WTC11 (cell line): ENCODE results near the gene CFAP99. TPM values are rescaled to one million over a fixed set of nuclear protein-coding genes. Genes with fewer than 3 reads are reported as not detected.

Experiments used
- ATAC-seq: fragments of 200-7000 bp; cut with Tn5 transposase; 2 replicates; pipeline ENCODE4 v1.10.0; 2021; ENCODE audit warnings: mild to moderate bottlenecking, moderate library complexity
- CTCF ChIA-PET: fragments of 300-600 bp; sonication (Branson Sonifier 250); formaldehyde crosslinking; loops from one replicate; lab custom pipeline; 2021; ENCODE audit warnings: antibody characterized with exemption; lab: Charles Lee
- POLR2A ChIA-PET: fragments of 350-600 bp; sonication (Branson Sonifier 250); formaldehyde crosslinking; loops from one replicate; lab custom pipeline; 2021; ENCODE audit warnings: antibody characterized with exemption; lab: Charles Lee
- DNase-seq: peaks from one replicate; pipeline ENCODE4 v3.0.0; 2021; ENCODE audit warnings: low spot score
- H3K27ac Mint-ChIP-seq: 2 replicates; pipeline ENCODE4 v1.8.0; 2021; ENCODE audit warnings: mixed read lengths
- H3K27me3 Mint-ChIP-seq: 2 replicates; pipeline ENCODE4 v1.8.0; 2021; ENCODE audit warnings: low read depth, mild to moderate bottlenecking, moderate library complexity, mixed read lengths
- H3K36me3 Mint-ChIP-seq: 2 replicates; pipeline ENCODE4 v1.8.0; 2021; ENCODE audit warnings: mixed read lengths
- H3K4me1 Mint-ChIP-seq: 2 replicates; pipeline ENCODE4 v1.8.0; 2022; ENCODE audit warnings: mixed read lengths
- H3K4me3 Mint-ChIP-seq: 2 replicates; pipeline ENCODE4 v1.8.0; 2021; ENCODE audit warnings: mild to moderate bottlenecking, moderate library complexity, mixed read lengths
- H3K9me3 Mint-ChIP-seq: 2 replicates; pipeline ENCODE4 v1.8.0; 2021; ENCODE audit warnings: mixed read lengths
- EMX1 ChIP-seq: fragments of 250-450 bp; sonication (Bioruptor Pico); IDR thresholded peaks from 2 replicates; pipeline ENCODE4 v1.8.0; 2021; ENCODE audit warnings: mild to moderate bottlenecking
- FOXK1 ChIP-seq: sonication (generic); formaldehyde crosslinking; IDR thresholded peaks from 2 replicates; pipeline ENCODE4 v1.8.0; 2022; ENCODE audit warnings: mild to moderate bottlenecking, moderate library complexity, missing genetic modification reagents
- FOXP1 ChIP-seq: sonication (generic); formaldehyde crosslinking; IDR thresholded peaks from 2 replicates; pipeline ENCODE4 v1.8.0; 2022; ENCODE audit warnings: missing genetic modification reagents, mild to moderate bottlenecking, moderate library complexity, borderline replicate concordance
- GABPB1 ChIP-seq: sonication (generic); formaldehyde crosslinking; IDR thresholded peaks from 2 replicates; pipeline ENCODE4 v1.8.1; 2023; ENCODE audit warnings: mild to moderate bottlenecking, missing genetic modification reagents
- IRF2 ChIP-seq: sonication (generic); formaldehyde crosslinking; IDR thresholded peaks from 2 replicates; pipeline ENCODE4 v1.8.0; 2022; ENCODE audit warnings: low read depth, missing genetic modification reagents, borderline replicate concordance
- NR1H2 ChIP-seq: sonication (generic); formaldehyde crosslinking; IDR thresholded peaks from 2 replicates; pipeline ENCODE4 v1.9.0; 2021; ENCODE audit warnings: mild to moderate bottlenecking, moderate library complexity, missing genetic modification reagents
- PRRX2 ChIP-seq: fragments of 250-450 bp; sonication (Bioruptor Pico); IDR thresholded peaks from 2 replicates; pipeline ENCODE4 v1.8.0; 2021; ENCODE audit warnings: mild to moderate bottlenecking
- SMAD4 ChIP-seq: sonication (generic); formaldehyde crosslinking; IDR thresholded peaks from 2 replicates; pipeline ENCODE4 v1.8.0; 2022; ENCODE audit warnings: mild to moderate bottlenecking, missing genetic modification reagents
- TCF7 ChIP-seq: sonication (generic); formaldehyde crosslinking; IDR thresholded peaks from 2 replicates; pipeline ENCODE4 v1.8.0; 2022; ENCODE audit warnings: mild to moderate bottlenecking, low read depth, missing genetic modification reagents, moderate library complexity
- TEAD1 ChIP-seq: sonication (generic); formaldehyde crosslinking; IDR thresholded peaks from 2 replicates; pipeline ENCODE4 v1.8.0; 2022; ENCODE audit warnings: mild to moderate bottlenecking, missing genetic modification reagents
- ZNF232 ChIP-seq: sonication (generic); formaldehyde crosslinking; IDR thresholded peaks from 2 replicates; pipeline ENCODE4 v1.8.0; 2022; ENCODE audit warnings: mild to moderate bottlenecking, missing genetic modification reagents
- ZNF423 ChIP-seq: fragments of 250-450 bp; sonication (Bioruptor Pico); IDR thresholded peaks from 2 replicates; pipeline ENCODE4 v2.1.2; 2022; ENCODE audit warnings: mild to moderate bottlenecking, moderate library complexity
- total RNA-seq: library from RNA; stranded (reverse); gene quantifications from 3 replicates; pipeline ENCODE4 v1.2.3, GENCODE V29; 2021
- TF ChIP-seq, protein P1 (sequence below): fragments of 250-450 bp; sonication (Bioruptor Pico); IDR thresholded peaks from 2 replicates; pipeline ENCODE4 v1.9.0; 2021; ENCODE audit warnings: moderate library complexity, mild to moderate bottlenecking, inconsistent platforms, borderline replicate concordance
- TF ChIP-seq, protein P2 (sequence below): sonication (generic); formaldehyde crosslinking; IDR thresholded peaks from 2 replicates; pipeline ENCODE4 v1.8.0; 2022; ENCODE audit warnings: mild to moderate bottlenecking, missing genetic modification reagents
- TF ChIP-seq, protein P3 (sequence below): sonication (generic); formaldehyde crosslinking; IDR thresholded peaks from 2 replicates; pipeline ENCODE4 v1.8.1; 2022; ENCODE audit warnings: missing genetic modification reagents, borderline replicate concordance
- TF ChIP-seq, protein P4 (sequence below): sonication (generic); formaldehyde crosslinking; IDR thresholded peaks from 2 replicates; pipeline ENCODE4 v1.8.1; 2023; ENCODE audit warnings: mild to moderate bottlenecking, missing genetic modification reagents, borderline replicate concordance
- TF ChIP-seq, protein P5 (sequence below): fragments of 250-450 bp; sonication (Bioruptor Pico); IDR thresholded peaks from 2 replicates; pipeline ENCODE4 v1.9.0; 2021; ENCODE audit warnings: mild to moderate bottlenecking
- TF ChIP-seq, protein P6 (sequence below): sonication (generic); formaldehyde crosslinking; IDR thresholded peaks from 2 replicates; pipeline ENCODE4 v1.8.1; 2023; ENCODE audit warnings: mild to moderate bottlenecking, missing genetic modification reagents, moderate library complexity
- TF ChIP-seq, protein P7 (sequence below): sonication (generic); formaldehyde crosslinking; IDR thresholded peaks from 2 replicates; pipeline ENCODE4 v1.8.0; 2022; ENCODE audit warnings: mild to moderate bottlenecking, missing genetic modification reagents

CFAP99 gene
- total RNA-seq, 1 experiment from 2014 or later = not detected

DNA sequence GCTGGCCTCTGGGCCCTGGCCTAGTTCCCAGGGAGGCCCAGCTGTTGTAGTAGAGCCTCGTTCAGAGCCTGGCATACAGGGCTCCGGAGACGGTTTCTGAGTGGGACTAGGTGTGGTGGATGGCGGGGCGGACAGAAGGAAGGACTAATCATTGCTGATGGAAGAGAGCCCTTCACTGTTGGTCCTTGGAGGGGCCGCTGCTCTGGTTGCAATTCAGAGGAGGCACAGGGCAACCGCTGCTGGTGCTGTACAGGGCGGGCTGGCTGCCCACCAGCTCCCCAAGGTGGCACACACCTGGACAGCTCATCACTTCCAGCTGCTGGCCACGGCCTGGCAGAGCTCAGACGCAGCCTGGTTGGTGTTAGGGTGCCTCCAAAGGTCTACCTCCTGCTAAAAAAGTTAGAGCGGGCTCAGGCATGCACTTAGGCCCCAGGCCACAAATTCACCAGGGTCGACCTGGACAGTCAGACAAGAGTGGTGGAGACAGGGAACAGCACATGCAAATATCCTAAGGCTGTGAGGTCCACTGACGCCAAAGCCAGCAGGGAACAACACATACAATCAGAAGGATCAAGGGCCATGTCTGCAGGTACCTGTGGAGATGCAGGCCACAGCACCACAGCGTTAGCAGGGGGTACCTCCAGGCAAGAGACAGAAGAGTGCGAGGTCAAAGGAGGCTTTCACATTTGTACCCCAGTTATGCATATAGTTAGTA lies 42.6 kb downstream of the CFAP99 start:
- H3K36me3 Mint-ChIP-seq = no peaks in the 10 kb centered on the region
- no peaks in the 10 kb centered on the region for H3K9me3 Mint-ChIP-seq
- H3K4me1 Mint-ChIP-seq = peaks cover 18% of the 10 kb centered on the region
- ChIA-PET POLR2A (no interaction called here), CTCF (interaction anchor here (0.9 to 2.6 kb wide), 4 partner anchors 20 to 241 kb away, joined by 3 to 15 read pairs (median 4); no protein-coding TSS in a partner anchor)
- peaks cover 37% of the 10 kb centered on the region for H3K27me3 Mint-ChIP-seq
- no peak for TF ChIP-seq ZNF423
- TF ChIP-seq, protein P1, sequence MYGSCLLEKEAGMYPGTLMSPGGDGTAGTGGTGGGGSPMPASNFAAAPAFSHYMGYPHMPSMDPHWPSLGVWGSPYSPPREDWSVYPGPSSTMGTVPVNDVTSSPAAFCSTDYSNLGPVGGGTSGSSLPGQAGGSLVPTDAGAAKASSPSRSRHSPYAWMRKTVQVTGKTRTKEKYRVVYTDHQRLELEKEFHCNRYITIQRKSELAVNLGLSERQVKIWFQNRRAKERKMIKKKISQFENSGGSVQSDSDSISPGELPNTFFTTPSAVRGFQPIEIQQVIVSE = no peak
- TF ChIP-seq FOXK1 (CRISPR knock-in tag) = no peak
- no peak for TF ChIP-seq PRRX2 (CRISPR knock-in tag)
- TF ChIP-seq, protein P2, sequence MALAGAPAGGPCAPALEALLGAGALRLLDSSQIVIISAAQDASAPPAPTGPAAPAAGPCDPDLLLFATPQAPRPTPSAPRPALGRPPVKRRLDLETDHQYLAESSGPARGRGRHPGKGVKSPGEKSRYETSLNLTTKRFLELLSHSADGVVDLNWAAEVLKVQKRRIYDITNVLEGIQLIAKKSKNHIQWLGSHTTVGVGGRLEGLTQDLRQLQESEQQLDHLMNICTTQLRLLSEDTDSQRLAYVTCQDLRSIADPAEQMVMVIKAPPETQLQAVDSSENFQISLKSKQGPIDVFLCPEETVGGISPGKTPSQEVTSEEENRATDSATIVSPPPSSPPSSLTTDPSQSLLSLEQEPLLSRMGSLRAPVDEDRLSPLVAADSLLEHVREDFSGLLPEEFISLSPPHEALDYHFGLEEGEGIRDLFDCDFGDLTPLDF = no peak
- TF ChIP-seq, protein P3, sequence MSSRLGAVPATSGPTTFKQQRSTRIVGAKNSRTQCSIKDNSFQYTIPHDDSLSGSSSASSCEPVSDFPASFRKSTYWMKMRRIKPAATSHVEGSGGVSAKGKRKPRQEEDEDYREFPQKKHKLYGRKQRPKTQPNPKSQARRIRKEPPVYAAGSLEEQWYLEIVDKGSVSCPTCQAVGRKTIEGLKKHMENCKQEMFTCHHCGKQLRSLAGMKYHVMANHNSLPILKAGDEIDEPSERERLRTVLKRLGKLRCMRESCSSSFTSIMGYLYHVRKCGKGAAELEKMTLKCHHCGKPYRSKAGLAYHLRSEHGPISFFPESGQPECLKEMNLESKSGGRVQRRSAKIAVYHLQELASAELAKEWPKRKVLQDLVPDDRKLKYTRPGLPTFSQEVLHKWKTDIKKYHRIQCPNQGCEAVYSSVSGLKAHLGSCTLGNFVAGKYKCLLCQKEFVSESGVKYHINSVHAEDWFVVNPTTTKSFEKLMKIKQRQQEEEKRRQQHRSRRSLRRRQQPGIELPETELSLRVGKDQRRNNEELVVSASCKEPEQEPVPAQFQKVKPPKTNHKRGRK = no peak
- no peak for TF ChIP-seq NR1H2 (CRISPR knock-in tag)
- H3K27ac Mint-ChIP-seq = no peak overlapping the region
- no peak for ATAC-seq
- no peak for DNase-seq
- H3K4me3 Mint-ChIP-seq = peak overlapping the region; percentile 75

DNA sequence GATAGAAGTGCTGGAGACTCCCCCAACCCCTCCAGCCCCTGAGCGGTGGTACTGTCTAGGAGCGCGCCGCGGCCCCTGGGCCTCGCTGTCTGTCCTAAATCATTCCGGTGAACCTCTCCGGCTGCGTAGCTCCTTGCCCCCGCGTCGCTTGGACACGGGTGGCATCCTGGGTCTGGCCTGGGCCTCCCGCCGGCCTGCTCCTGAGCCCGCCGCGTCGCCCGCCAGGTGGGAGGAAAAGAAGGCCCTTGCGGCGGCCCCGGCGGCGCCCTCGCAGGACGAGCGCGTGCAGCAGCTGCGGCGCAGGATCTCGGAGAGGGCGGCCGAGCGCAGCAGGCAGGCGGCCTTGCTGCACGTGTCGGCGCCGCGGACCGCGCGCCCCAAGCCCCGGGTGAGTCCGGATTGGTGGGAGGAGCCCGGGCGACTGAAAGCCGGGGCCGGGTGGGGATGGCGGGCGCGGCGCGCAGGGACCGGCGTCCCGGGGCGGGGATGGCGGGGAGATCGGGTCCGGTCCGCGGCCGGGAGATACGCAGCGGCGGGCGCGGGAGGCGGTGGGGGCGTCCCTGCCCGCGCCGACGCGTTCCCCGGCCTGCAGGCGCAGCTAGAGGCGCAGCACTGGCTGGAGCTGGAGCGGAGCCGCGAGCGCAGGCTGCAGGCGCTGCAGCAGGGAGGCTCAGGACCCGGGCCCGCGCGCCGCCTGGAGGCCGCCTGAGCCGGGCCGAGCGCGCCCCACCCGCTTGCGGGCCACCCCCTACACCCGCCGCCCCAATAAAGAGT lies 43.6 kb downstream of the CFAP99 start:
- peak; percentile 83 for ATAC-seq
- CTCF ChIA-PET = interaction anchor here (0.5 to 2.6 kb wide), 13 partner anchors 21 to 551 kb away, joined by 3 to 15 read pairs (median 3); partner anchors contain the start of genes CFAP99 and ZFYVE28
- DNase-seq = peak; percentile 72
- Mint-ChIP-seq H3K36me3 (no peaks in the 10 kb centered on the region), H3K27me3 (peaks cover 37% of the 10 kb centered on the region), H3K4me3 (peak overlapping the region; percentile 75), H3K9me3 (no peaks in the 10 kb centered on the region), H3K4me1 (peaks cover 18% of the 10 kb centered on the region), H3K27ac (no peak overlapping the region)
- POLR2A ChIA-PET = no interaction called here
- TF ChIP-seq TEAD1 = peak; percentile 62; the same call in 1 of the 2 replicates
- TF ChIP-seq, protein P2 = 0 out of 2 replicates have a peak, but pooled peaks have one; percentile 26
- peak; percentile 93 for TF ChIP-seq FOXP1 (CRISPR knock-in tag)
- TF ChIP-seq ZNF232 (CRISPR knock-in tag) = 0 out of 2 replicates have a peak, but pooled peaks have one; percentile 58
- TF ChIP-seq, protein P4, sequence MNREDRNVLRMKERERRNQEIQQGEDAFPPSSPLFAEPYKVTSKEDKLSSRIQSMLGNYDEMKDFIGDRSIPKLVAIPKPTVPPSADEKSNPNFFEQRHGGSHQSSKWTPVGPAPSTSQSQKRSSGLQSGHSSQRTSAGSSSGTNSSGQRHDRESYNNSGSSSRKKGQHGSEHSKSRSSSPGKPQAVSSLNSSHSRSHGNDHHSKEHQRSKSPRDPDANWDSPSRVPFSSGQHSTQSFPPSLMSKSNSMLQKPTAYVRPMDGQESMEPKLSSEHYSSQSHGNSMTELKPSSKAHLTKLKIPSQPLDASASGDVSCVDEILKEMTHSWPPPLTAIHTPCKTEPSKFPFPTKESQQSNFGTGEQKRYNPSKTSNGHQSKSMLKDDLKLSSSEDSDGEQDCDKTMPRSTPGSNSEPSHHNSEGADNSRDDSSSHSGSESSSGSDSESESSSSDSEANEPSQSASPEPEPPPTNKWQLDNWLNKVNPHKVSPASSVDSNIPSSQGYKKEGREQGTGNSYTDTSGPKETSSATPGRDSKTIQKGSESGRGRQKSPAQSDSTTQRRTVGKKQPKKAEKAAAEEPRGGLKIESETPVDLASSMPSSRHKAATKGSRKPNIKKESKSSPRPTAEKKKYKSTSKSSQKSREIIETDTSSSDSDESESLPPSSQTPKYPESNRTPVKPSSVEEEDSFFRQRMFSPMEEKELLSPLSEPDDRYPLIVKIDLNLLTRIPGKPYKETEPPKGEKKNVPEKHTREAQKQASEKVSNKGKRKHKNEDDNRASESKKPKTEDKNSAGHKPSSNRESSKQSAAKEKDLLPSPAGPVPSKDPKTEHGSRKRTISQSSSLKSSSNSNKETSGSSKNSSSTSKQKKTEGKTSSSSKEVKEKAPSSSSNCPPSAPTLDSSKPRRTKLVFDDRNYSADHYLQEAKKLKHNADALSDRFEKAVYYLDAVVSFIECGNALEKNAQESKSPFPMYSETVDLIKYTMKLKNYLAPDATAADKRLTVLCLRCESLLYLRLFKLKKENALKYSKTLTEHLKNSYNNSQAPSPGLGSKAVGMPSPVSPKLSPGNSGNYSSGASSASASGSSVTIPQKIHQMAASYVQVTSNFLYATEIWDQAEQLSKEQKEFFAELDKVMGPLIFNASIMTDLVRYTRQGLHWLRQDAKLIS (CRISPR knock-in tag) = no peak
- TF ChIP-seq, protein P5, sequence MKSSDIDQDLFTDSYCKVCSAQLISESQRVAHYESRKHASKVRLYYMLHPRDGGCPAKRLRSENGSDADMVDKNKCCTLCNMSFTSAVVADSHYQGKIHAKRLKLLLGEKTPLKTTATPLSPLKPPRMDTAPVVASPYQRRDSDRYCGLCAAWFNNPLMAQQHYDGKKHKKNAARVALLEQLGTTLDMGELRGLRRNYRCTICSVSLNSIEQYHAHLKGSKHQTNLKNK = no peak
- TF ChIP-seq IRF2 = peak; percentile 81; the same call in 1 of the 2 replicates
- no peak for TF ChIP-seq SMAD4 (CRISPR knock-in tag)
- peak; percentile 54; the same call in 1 of the 2 replicates for TF ChIP-seq GABPB1
- TF ChIP-seq, protein P6, sequence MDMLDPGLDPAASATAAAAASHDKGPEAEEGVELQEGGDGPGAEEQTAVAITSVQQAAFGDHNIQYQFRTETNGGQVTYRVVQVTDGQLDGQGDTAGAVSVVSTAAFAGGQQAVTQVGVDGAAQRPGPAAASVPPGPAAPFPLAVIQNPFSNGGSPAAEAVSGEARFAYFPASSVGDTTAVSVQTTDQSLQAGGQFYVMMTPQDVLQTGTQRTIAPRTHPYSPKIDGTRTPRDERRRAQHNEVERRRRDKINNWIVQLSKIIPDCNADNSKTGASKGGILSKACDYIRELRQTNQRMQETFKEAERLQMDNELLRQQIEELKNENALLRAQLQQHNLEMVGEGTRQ (CRISPR knock-in tag) = peak; percentile 59
- TF ChIP-seq EMX1 (CRISPR knock-in tag) = no peak
- peak; percentile 76; the same call in 1 of the 2 replicates for TF ChIP-seq TCF7 (CRISPR knock-in tag)
- no peak for TF ChIP-seq ZNF423
- TF ChIP-seq, protein P7, sequence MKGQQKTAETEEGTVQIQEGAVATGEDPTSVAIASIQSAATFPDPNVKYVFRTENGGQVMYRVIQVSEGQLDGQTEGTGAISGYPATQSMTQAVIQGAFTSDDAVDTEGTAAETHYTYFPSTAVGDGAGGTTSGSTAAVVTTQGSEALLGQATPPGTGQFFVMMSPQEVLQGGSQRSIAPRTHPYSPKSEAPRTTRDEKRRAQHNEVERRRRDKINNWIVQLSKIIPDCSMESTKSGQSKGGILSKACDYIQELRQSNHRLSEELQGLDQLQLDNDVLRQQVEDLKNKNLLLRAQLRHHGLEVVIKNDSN (CRISPR knock-in tag) = no peak
